Gastroesophageal sphincter (tissue), 4 donors: ENCODE results near the gene KMT2B. TPM values are rescaled to one million over a fixed set of nuclear protein-coding genes. Genes with fewer than 3 reads are reported as not detected.
A peak's percentile ranks its signal among the peaks of the same experiment; 100 is the strongest.
"Not testable (repeated sequence)": the region's sequence is repeated elsewhere in the genome, so short reads cannot be mapped to it uniquely, and the experiment has no call there.

Source experiments
- ATAC-seq: fragments of 150-250 bp; one replicate; pipeline ENCODE4 v1.9.1; 2016; ENCODE audit warnings: mild to moderate bottlenecking, moderate library complexity
- H3K27ac ChIP-seq, 4 donors: fragments of 200-600 bp; sonication (generic) in 3 of 4; 1 replicate in 3 of 4; 2 replicates in 1 of 4; pipeline ENCODE4 v1.5.1; 2016 to 2019
- H3K27me3 ChIP-seq: fragments of 200-600 bp; sonication (generic); one replicate; pipeline ENCODE4 v1.5.1; 2019
- H3K36me3 ChIP-seq, 2 donors: fragments of 200-600 bp; sonication (generic); one replicate each; pipeline ENCODE4 v1.5.1; 2019; ENCODE audit warnings: control low read depth in 1 of 2
- H3K4me1 ChIP-seq, 3 donors: fragments of 200-600 bp; sonication (generic); 1 replicate in 2 of 3; 2 replicates in 1 of 3; pipeline ENCODE4 v1.5.1; 2016 to 2019; ENCODE audit warnings: control low read depth in 2 of 3
- H3K4me3 ChIP-seq, 2 donors: fragments of 200-600 bp; sonication (generic); one replicate each; pipeline ENCODE4 v1.5.1; 2019; ENCODE audit warnings: mild to moderate bottlenecking in 1 of 2, moderate library complexity in 1 of 2
- H3K9me3 ChIP-seq, 3 donors: fragments of 200-600 bp; sonication (generic); one replicate each; pipeline ENCODE4 v1.5.1; 2017 to 2019; ENCODE audit warnings: control low read depth in 2 of 3
- CTCF ChIP-seq, 4 experiments: fragments of 200-600 bp in 2 of 4; fragments of 450-650 bp in 2 of 4; sonication (generic) in 1 of 4; IDR thresholded peaks; one replicate each; pipeline ENCODE4 v1.5.1; 2017 to 2019; ENCODE audit warnings: antibody characterized with exemption in 4 of 4, mild to moderate bottlenecking in 2 of 4, moderate library complexity in 2 of 4
- EP300 ChIP-seq: sonication (generic); formaldehyde crosslinking; IDR thresholded peaks from one replicate; pipeline ENCODE4 v1.6.1; 2017; ENCODE audit warnings: antibody characterized with exemption, mild to moderate bottlenecking
- POLR2A ChIP-seq, 2 donors: fragments of 450-650 bp; IDR thresholded peaks; one replicate each; pipeline ENCODE4 v1.6.1; 2017; ENCODE audit warnings: antibody characterized with exemption in 2 of 2, mild to moderate bottlenecking in 2 of 2, moderate library complexity in 1 of 2
- POLR2AphosphoS5 ChIP-seq: sonication (generic); formaldehyde crosslinking; IDR thresholded peaks from one replicate; pipeline ENCODE4 v1.6.1; 2017; ENCODE audit warnings: antibody characterized with exemption
- WGBS, 2 donors: methylation state at CpG; one replicate each; pipeline ENCODE4 v1.1.5; 2018; ENCODE audit warnings: low coverage in 1 of 2; 5-methylcytosine and 5-hydroxymethylcytosine counted together
- total RNA-seq, 4 donors: library from RNA; depleted of rRNA; stranded (reverse); fragments of >200 nt; gene quantifications; one replicate each; pipeline ENCODE4 v1.1.0, GENCODE V29; 2016

KMT2B gene
- total RNA-seq, 4 donors from 2014 or later = 7.7 to 27.0 (median 17.5) TPM

GRCh38 chr19:35768082-35768421 is 50.2 kb downstream of the KMT2B start:
- Histone ChIP-seq H3K9me3 (no peaks in the 10 kb centered on the region), H3K27me3 (no peaks in the 10 kb centered on the region), H3K4me3 (no peak overlapping the region), H3K4me1 (peaks cover 0 to 9% (median 0%) of the 10 kb centered on the region in 3 donors), H3K36me3 (peaks cover 0 to 46% of the 10 kb centered on the region in 2 donors), H3K27ac (peak overlapping the region in 1 of 4 donors; percentile 7)
- 48 to 68% methylated on average over 4 to 5 of the region's 15 CpGs for WGBS, 2 donors
- no peak for ATAC-seq
- no peak for TF ChIP-seq CTCF (IDR thresholded peaks at IDR 0.05)
- no peak for TF ChIP-seq POLR2AphosphoS5
- TF ChIP-seq EP300 = no peak
- TF ChIP-seq POLR2A (IDR thresholded peaks at IDR 0.05) = no peak

- WGBS, 2 donors = 82 to 92% methylated on average over 4 to 5 of the region's 5 CpGs
- not testable (repeated sequence) for H3K27ac ChIP-seq, ATAC-seq, H3K9me3 ChIP-seq, H3K4me3 ChIP-seq, H3K27me3 ChIP-seq
- Histone ChIP-seq H3K4me1 (peaks cover 0 to 30% (median 5%) of the 10 kb centered on the region in 3 donors), H3K36me3 (peaks cover 0 to 13% of the 10 kb centered on the region in 2 donors)
Measured at GRCh38 chr19:35772362-35772761, 54.6 kb downstream of the KMT2B start.

GRCh38 chr19:35773020-35773806 is 55.4 kb downstream of the KMT2B start:
- TF ChIP-seq EP300 = no peak
- no peak for TF ChIP-seq POLR2A (IDR thresholded peaks at IDR 0.05)
- TF ChIP-seq POLR2AphosphoS5 = no peak
- TF ChIP-seq CTCF (IDR thresholded peaks at IDR 0.05) = no peak
- ATAC-seq = no peak
- peaks cover 0 to 23% (median 5%) of the 10 kb centered on the region in 3 donors for H3K4me1 ChIP-seq
- 39 to 50% methylated on average over 7 to 8 of the region's 9 CpGs for WGBS, 2 donors
- H3K27me3 ChIP-seq = no peaks in the 10 kb centered on the region
- H3K4me3 ChIP-seq = no peak overlapping the region
- no peaks in the 10 kb centered on the region for H3K9me3 ChIP-seq
- no peak overlapping the region for H3K27ac ChIP-seq
- H3K36me3 ChIP-seq = peaks cover 0 to 17% of the 10 kb centered on the region in 2 donors

GRCh38 chr19:35774274-35775045 is 56.7 kb downstream of the KMT2B start:
- TF ChIP-seq CTCF (IDR thresholded peaks at IDR 0.05) = no peak
- no peak for TF ChIP-seq EP300
- TF ChIP-seq POLR2AphosphoS5 = no peak
- TF ChIP-seq POLR2A (IDR thresholded peaks at IDR 0.05) = no peak
- 40 to 44% methylated on average over 10 to 14 of the region's 16 CpGs for WGBS, 2 donors
- H3K27ac ChIP-seq = no peak overlapping the region

GRCh38 chr19:35775046-35775297 is 57.2 kb downstream of the KMT2B start:
- H3K27me3 ChIP-seq = no peaks in the 10 kb centered on the region
- 10 to 18% methylated on average over 7 to 9 of the region's 9 CpGs for WGBS, 2 donors
- ATAC-seq = no peak
- peak overlapping the region; percentile 54 to 94 for H3K4me3 ChIP-seq
- TF ChIP-seq CTCF (IDR thresholded peaks at IDR 0.05) (no peak), EP300 (no peak), POLR2AphosphoS5 (no peak), POLR2A (IDR thresholded peaks at IDR 0.05) (no peak)
- H3K36me3 ChIP-seq = peaks cover 0 to 24% of the 10 kb centered on the region in 2 donors
- no peaks in the 10 kb centered on the region for H3K9me3 ChIP-seq
- peaks cover 0 to 21% (median 5%) of the 10 kb centered on the region in 3 donors for H3K4me1 ChIP-seq
- no peak overlapping the region for H3K27ac ChIP-seq

More at GRCh38 chr19:35774274-35775045, 56.7 kb downstream of the KMT2B start:
- Histone ChIP-seq H3K4me3 (peak overlapping the region; percentile 54 to 94), H3K27me3 (no peaks in the 10 kb centered on the region), H3K4me1 (peaks cover 0 to 21% (median 5%) of the 10 kb centered on the region in 3 donors), H3K9me3 (no peaks in the 10 kb centered on the region), H3K36me3 (peaks cover 0 to 19% of the 10 kb centered on the region in 2 donors)
- ATAC-seq = no peak
